Pancreas (tissue), 10 donors: ENCODE measurements around the gene ALOX15. TPM values are rescaled to one million over a fixed set of nuclear protein-coding genes. Genes with fewer than 3 reads are reported as not detected.
A peak's percentile ranks its signal among the peaks of the same experiment; 100 is the strongest.
"Not testable (repeated sequence)": the region's sequence is repeated elsewhere in the genome, so short reads cannot be mapped to it uniquely, and the experiment has no call there.

Source experiments
- ATAC-seq, 4 donors: fragments of 200-7000 bp; cut with Tn5 transposase; one replicate each; pipeline versions ENCODE4 v1.8.0 to v1.9.1; 2020; ENCODE audit warnings: mild to moderate bottlenecking in 4 of 4, moderate library complexity in 4 of 4
- DNase-seq, 6 donors: peaks; one replicate each; pipeline ENCODE4 v3.0.0-alpha.2; 2020
- FAIRE-seq: peaks from 2 replicates; lab custom pipeline; 2012; peaks lifted over from hg19 to GRCh38; lab: Jason Lieb, UNC
- H3K27ac ChIP-seq, 4 donors: fragments of 200-600 bp; sonication (generic); 1 replicate in 3 of 4; 2 replicates in 1 of 4; pipeline versions ENCODE4 v1.5.0 to v1.8.0; 2020
- H3K27me3 ChIP-seq, 4 donors: fragments of 200-600 bp; one replicate each; pipeline ENCODE4 v1.8.0; 2021
- H3K36me3 ChIP-seq, 3 donors: fragments of 200-600 bp; sonication (generic) in 1 of 3; one replicate each; pipeline versions ENCODE4 v1.5.0 to v1.8.0; 2020 to 2021
- H3K4me1 ChIP-seq, 3 donors: fragments of 200-600 bp; one replicate each; pipeline ENCODE4 v1.8.0; 2021
- H3K4me3 ChIP-seq, 4 donors: fragments of 200-600 bp; sonication (generic) in 2 of 4; one replicate each; pipeline versions ENCODE4 v1.5.0 to v1.8.0; 2020 to 2021
- H3K9me3 ChIP-seq, 4 donors: fragments of 200-600 bp; one replicate each; pipeline ENCODE4 v1.8.0; 2021
- CTCF ChIP-seq, 4 donors: fragments of 200-600 bp; sonication (generic) in 3 of 4; IDR thresholded peaks; one replicate each; pipeline versions ENCODE4 v1.5.0 to v1.8.0; 2021; ENCODE audit warnings: antibody characterized with exemption in 4 of 4
- WGBS, 2 donors: extraction: QIAGEN DNeasy Blood & Tissue Kit; methylation state at CpG; one replicate each; pipeline ENCODE4 v1.1.7; 2013; 5-methylcytosine and 5-hydroxymethylcytosine counted together
- intact Hi-C, 3 donors: fragments of 100-400 bp; cut with DNase I; formaldehyde crosslinking; loops; one replicate each; pipeline versions ENCODE4 v1.11.1 to v1.14.2; 2022
- polyA plus RNA-seq, 2 donors: library from polyadenylated mRNA; stranded (reverse); fragments of 200-250 nt; gene quantifications; one replicate each; pipeline ENCODE4 v1.2.3, GENCODE V29; 2013
- total RNA-seq, 6 donors: library from RNA; stranded (reverse); fragmentation: NEBNext Ultra II Directional in 4 of 6; extraction: Animal tissue kit (Norgen Biotek cat#: 25700) in 4 of 6; gene quantifications; one replicate each; pipeline versions ENCODE4 v1.2.1 to v1.2.4, GENCODE V29; 2021 to 2023
- donor health status: healthy with polysubstance abuse.
- donor health status: DM: no; HTN: no; CAD: no; lungs with moderate emphysema.
- donor health status: DM: no; HTN: no; CAD: no.
- donor health status: control.
- donor health status: control.
- donor health status: Bipolar disorder and iron deficiency.
- donor health status: DM: yes; HTN: yes; CAD: no.
- donor health status: DM: no; HTN: no; CAD: no.
- donor health status: DM: no; HTN: no; CAD: no.
- donor health status: DM: yes; HTN: yes; CAD: no.

The ALOX15 gene
- total and polyA plus RNA-seq, 8 donors: 1.1 TPM; not detected in 7

- Histone ChIP-seq H3K4me1 (no peaks in the 10 kb centered on the region), H3K36me3 (no peaks in the 10 kb centered on the region), H3K27ac (no peak overlapping the region), H3K9me3 (no peaks in the 10 kb centered on the region), H3K4me3 (no peak overlapping the region), H3K27me3 (no peaks in the 10 kb centered on the region)
- no peak for ATAC-seq
- no peak for DNase-seq
- 47 to 49% methylated on average over 9 of the region's 9 CpGs for WGBS, 2 donors
- FAIRE-seq: no peak
- TF ChIP-seq CTCF (IDR thresholded peaks at IDR 0.05): no peak
- intact Hi-C loops: no loop called here
Observed at GRCh38 chr17:4665027-4665426, 23.5 kb upstream of the ALOX15 start.

GRCh38 chr17:4664230-4664629 lies 22.8 kb upstream of the ALOX15 start:
- no peak for FAIRE-seq
- intact Hi-C loops: no loop called here
- H3K4me1 ChIP-seq: no peaks in the 10 kb centered on the region
- WGBS, 2 donors: 68 to 76% methylated on average over 9 of the region's 9 CpGs
- no peaks in the 10 kb centered on the region for H3K36me3 ChIP-seq
- H3K27me3 ChIP-seq: no peaks in the 10 kb centered on the region
- no peak for DNase-seq
- no peak overlapping the region for H3K4me3 ChIP-seq
- no peak for TF ChIP-seq CTCF (IDR thresholded peaks at IDR 0.05)
- no peaks in the 10 kb centered on the region for H3K9me3 ChIP-seq
- no peak overlapping the region for H3K27ac ChIP-seq
- ATAC-seq: no peak

GRCh38 chr17:4663711-4664110 lies 22.2 kb upstream of the ALOX15 start:
- Histone ChIP-seq H3K27me3 (no peaks in the 10 kb centered on the region), H3K4me1 (no peaks in the 10 kb centered on the region), H3K27ac (no peak overlapping the region), H3K9me3 (no peaks in the 10 kb centered on the region), H3K36me3 (no peaks in the 10 kb centered on the region), H3K4me3 (no peak overlapping the region)
- no peak for FAIRE-seq
- no peak for ATAC-seq
- 53% methylated on average over 8 of the region's 8 CpGs for WGBS, 2 donors
- no peak for DNase-seq
- TF ChIP-seq CTCF (IDR thresholded peaks at IDR 0.05): no peak
- intact Hi-C loops: no loop called here

GRCh38 chr17:4658478-4659305 lies 17.2 kb upstream of the ALOX15 start:
- Histone ChIP-seq H3K9me3 (no peaks in the 10 kb centered on the region), H3K27me3 (no peaks in the 10 kb centered on the region), H3K4me3 (no peak overlapping the region), H3K4me1 (no peaks in the 10 kb centered on the region), H3K27ac (no peak overlapping the region), H3K36me3 (no peaks in the 10 kb centered on the region)
- peak in 1 of 4 donors; percentile 31 for ATAC-seq
- 56 to 64% methylated on average over 6 of the region's 6 CpGs for WGBS, 2 donors
- no peak for DNase-seq
- intact Hi-C loops: no loop called here
- TF ChIP-seq CTCF (IDR thresholded peaks at IDR 0.05): no peak
- FAIRE-seq: no peak

GRCh38 chr17:4657678-4658077 lies 16.2 kb upstream of the ALOX15 start:
- Histone ChIP-seq H3K36me3 (no peaks in the 10 kb centered on the region), H3K4me3 (no peak overlapping the region), H3K27ac (no peak overlapping the region), H3K9me3 (no peaks in the 10 kb centered on the region), H3K27me3 (no peaks in the 10 kb centered on the region), H3K4me1 (no peaks in the 10 kb centered on the region)
- TF ChIP-seq CTCF (IDR thresholded peaks at IDR 0.05): no peak
- ATAC-seq (no peak), FAIRE-seq (no peak), DNase-seq (no peak)
- WGBS, 2 donors: 94 to 98% methylated on average over 2 of the region's 2 CpGs
- intact Hi-C loops: no loop called here

- WGBS, 2 donors: 76 to 88% methylated on average over 7 of the region's 7 CpGs
- not testable (repeated sequence) for FAIRE-seq
Observed at GRCh38 chr17:4655933-4656332, 14.5 kb upstream of the ALOX15 start.

More at GRCh38 chr17:4655933-4656332, 14.5 kb upstream of the ALOX15 start:
- H3K4me1 ChIP-seq, DNase-seq, H3K4me3 ChIP-seq, H3K27me3 ChIP-seq, intact Hi-C loops, H3K27ac ChIP-seq, H3K36me3 ChIP-seq, H3K9me3 ChIP-seq, ATAC-seq: not testable (repeated sequence)
